ENCODE results near the gene ORAI1.

DNA sequence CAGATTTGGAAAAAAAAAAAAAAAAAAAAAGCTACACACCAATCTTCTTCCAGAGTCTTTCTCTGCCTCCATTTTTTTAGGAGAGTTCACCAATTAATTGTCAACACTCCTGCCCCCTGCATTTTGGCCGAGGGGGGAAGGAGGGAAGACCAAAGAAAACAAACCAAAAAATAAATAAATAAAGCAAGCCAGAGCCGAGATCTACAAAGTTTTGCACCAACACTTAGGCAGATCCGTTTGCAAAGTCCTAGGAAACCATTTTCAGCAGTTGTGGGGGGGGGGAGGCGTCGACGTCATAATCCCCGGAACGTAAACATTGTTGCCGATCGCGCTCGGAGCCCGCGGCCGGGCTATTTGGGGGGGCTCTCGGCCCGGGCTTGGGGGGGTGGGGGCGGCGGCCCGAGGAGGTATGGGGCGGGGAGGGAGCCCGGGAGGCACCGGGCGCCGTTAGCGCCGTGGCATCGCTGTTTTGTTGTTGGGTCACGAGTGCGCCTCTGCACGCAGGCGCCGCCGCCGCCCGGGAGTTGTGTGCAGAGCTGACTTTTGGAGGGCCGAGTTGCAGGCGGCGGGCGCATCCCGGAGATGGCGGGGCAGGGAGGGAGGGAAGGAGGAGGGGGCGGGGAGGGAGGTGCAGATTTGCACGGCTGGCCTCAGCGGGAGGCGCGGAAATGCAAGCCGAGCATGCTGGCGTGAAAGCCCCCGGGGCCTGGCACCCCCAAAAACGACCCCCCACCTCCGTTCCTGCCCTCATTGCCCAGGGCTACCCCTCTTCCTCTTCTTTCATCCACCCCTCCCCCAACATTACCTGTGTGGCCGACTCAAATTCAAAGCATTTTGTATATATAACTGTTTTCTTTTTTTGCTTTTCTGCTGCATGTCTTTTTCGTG, 46.1 kb upstream of the ORAI1 start:
- TF ChIP-seq, protein P1, sequence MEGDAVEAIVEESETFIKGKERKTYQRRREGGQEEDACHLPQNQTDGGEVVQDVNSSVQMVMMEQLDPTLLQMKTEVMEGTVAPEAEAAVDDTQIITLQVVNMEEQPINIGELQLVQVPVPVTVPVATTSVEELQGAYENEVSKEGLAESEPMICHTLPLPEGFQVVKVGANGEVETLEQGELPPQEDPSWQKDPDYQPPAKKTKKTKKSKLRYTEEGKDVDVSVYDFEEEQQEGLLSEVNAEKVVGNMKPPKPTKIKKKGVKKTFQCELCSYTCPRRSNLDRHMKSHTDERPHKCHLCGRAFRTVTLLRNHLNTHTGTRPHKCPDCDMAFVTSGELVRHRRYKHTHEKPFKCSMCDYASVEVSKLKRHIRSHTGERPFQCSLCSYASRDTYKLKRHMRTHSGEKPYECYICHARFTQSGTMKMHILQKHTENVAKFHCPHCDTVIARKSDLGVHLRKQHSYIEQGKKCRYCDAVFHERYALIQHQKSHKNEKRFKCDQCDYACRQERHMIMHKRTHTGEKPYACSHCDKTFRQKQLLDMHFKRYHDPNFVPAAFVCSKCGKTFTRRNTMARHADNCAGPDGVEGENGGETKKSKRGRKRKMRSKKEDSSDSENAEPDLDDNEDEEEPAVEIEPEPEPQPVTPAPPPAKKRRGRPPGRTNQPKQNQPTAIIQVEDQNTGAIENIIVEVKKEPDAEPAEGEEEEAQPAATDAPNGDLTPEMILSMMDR (IDR thresholded peaks at IDR 0.05), result no peak
- TF ChIP-seq POLR2AphosphoS5 (IDR thresholded peaks at IDR 0.05), result peak in 1 of 2 donors; percentile 34
- TF ChIP-seq POLR2A (IDR thresholded peaks at IDR 0.05), result peak in 1 of 4 donors; percentile 10
